ENCODE measurements around the gene SLC25A43. TPM values are rescaled to one million over a fixed set of nuclear protein-coding genes. Genes with fewer than 3 reads are reported as not detected.
"Not testable (repeated sequence)": the region's sequence is repeated elsewhere in the genome, so short reads cannot be mapped to it uniquely, and the experiment has no call there.

SLC25A43 gene
- total RNA-seq, 2 experiments from 2014 or later, result 2.9 to 3.2 TPM

GRCh38 chrX:119411959-119412358, 12.8 kb downstream of the SLC25A43 start:
- intact Hi-C loops (cut with micrococcal nuclease), result no loop called here
- Mint-ChIP-seq H3K27me3 (ENCODE audit: low read depth) (no peaks in the 10 kb centered on the region), H3K9me3 (no peaks in the 10 kb centered on the region), H3K36me3 (ENCODE audit: low read depth) (peaks cover 6% of the 10 kb centered on the region), H3K4me3 (no peak overlapping the region), H3K4me1 (ENCODE audit: low read depth) (no peaks in the 10 kb centered on the region), H3K27ac (no peak overlapping the region)
- DNase-seq, result no peak
- CTCF ChIA-PET, result no interaction called here

GRCh38 chrX:119417376-119417775, 18.2 kb downstream of the SLC25A43 start:
- Mint-ChIP-seq H3K4me3 (no peak overlapping the region), H3K4me1 (ENCODE audit: low read depth) (no peaks in the 10 kb centered on the region), H3K36me3 (ENCODE audit: low read depth) (no peaks in the 10 kb centered on the region), H3K27me3 (ENCODE audit: low read depth) (no peaks in the 10 kb centered on the region), H3K9me3 (no peaks in the 10 kb centered on the region), H3K27ac (no peak overlapping the region)
- DNase-seq, result no peak
- intact Hi-C loops (cut with micrococcal nuclease), result no loop called here
- CTCF ChIA-PET, result no interaction called here

- CTCF ChIA-PET, result no interaction called here
- H3K4me1 Mint-ChIP-seq (ENCODE audit: low read depth), result no peaks in the 10 kb centered on the region
Measured at GRCh38 chrX:119417842-119418241, 18.7 kb downstream of the SLC25A43 start.

DNA sequence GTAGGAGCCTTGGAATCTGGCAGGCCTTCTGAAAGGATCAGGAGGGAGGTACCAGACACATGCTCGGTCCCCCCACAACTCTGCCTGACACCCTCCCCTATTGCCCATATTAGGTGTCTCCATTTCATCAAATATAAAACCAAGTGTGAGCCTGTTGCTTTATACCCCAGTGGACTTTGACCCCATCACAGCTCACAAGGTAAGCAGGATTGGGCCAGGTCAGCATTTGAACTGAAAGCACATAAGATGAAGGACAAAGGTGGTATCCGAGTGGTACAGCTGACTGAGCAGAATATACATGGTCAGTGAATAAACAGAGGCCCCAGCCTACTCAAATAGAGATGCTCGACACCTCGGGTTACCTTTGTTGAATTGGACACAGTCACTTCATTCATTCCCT, 20.0 kb downstream of the SLC25A43 start:
- H3K4me1 Mint-ChIP-seq (ENCODE audit: low read depth), result no peaks in the 10 kb centered on the region
- no peaks in the 10 kb centered on the region for H3K36me3 Mint-ChIP-seq (ENCODE audit: low read depth)
- H3K27me3 Mint-ChIP-seq (ENCODE audit: low read depth), result no peaks in the 10 kb centered on the region
- no peak for DNase-seq
- H3K9me3 Mint-ChIP-seq, result no peaks in the 10 kb centered on the region
- no peak overlapping the region for H3K4me3 Mint-ChIP-seq
- no peak overlapping the region for H3K27ac Mint-ChIP-seq
- intact Hi-C loops (cut with micrococcal nuclease), result no loop called here
- CTCF ChIA-PET, result interaction anchor here (0.7 kb wide), 1 partner anchor 16 kb away, joined by 3 read pairs; no protein-coding TSS in a partner anchor

More at GRCh38 chrX:119417842-119418241, 18.7 kb downstream of the SLC25A43 start:
- Mint-ChIP-seq H3K9me3 (no peaks in the 10 kb centered on the region), H3K4me3 (no peak overlapping the region), H3K36me3 (ENCODE audit: low read depth) (no peaks in the 10 kb centered on the region), H3K27me3 (ENCODE audit: low read depth) (no peaks in the 10 kb centered on the region), H3K27ac (no peak overlapping the region)
- DNase-seq, result no peak
- intact Hi-C loops (cut with micrococcal nuclease), result no loop called here

DNA sequence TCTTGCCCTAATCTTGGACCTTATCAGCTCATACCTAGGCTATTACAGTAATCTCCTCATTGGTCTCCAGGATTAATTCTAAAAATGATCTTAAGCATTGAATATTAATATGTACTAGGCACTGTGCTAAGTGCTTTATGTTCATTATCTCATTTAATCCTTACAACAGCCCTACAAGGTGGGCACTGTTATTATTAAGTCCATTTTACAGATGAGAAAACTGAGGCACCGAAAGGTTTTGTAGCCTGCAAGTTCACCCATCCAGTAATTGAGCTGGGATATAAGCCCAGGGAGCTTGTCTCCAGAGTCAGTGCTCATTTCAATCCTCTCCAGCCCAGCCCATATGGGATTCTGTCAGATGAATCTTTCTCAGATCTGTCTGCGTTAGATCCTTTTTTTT, 20.8 kb downstream of the SLC25A43 start:
- H3K4me3 Mint-ChIP-seq, result no peak overlapping the region
- no peaks in the 10 kb centered on the region for H3K9me3 Mint-ChIP-seq
- H3K27ac Mint-ChIP-seq, result no peak overlapping the region
- DNase-seq, result no peak
- intact Hi-C loops (cut with micrococcal nuclease), result no loop called here
- H3K36me3 Mint-ChIP-seq (ENCODE audit: low read depth), result no peaks in the 10 kb centered on the region
- CTCF ChIA-PET, result interaction anchor here (0.7 kb wide), 1 partner anchor 15 kb away, joined by 3 read pairs; no protein-coding TSS in a partner anchor
- H3K27me3 Mint-ChIP-seq (ENCODE audit: low read depth), result no peaks in the 10 kb centered on the region
- no peaks in the 10 kb centered on the region for H3K4me1 Mint-ChIP-seq (ENCODE audit: low read depth)

GRCh38 chrX:119421016-119421705, 22.0 kb downstream of the SLC25A43 start:
- Mint-ChIP-seq H3K36me3 (ENCODE audit: low read depth) (no peaks in the 10 kb centered on the region), H3K27me3 (ENCODE audit: low read depth) (no peaks in the 10 kb centered on the region), H3K4me1 (ENCODE audit: low read depth) (no peaks in the 10 kb centered on the region), H3K9me3 (no peaks in the 10 kb centered on the region), H3K27ac (no peak overlapping the region), H3K4me3 (no peak overlapping the region)
- CTCF ChIA-PET, result interaction anchor here (1.5 kb wide), 1 partner anchor 10 kb away, joined by 3 read pairs; no protein-coding TSS in a partner anchor
- DNase-seq, result no peak
- intact Hi-C loops (cut with micrococcal nuclease), result no loop called here

DNA sequence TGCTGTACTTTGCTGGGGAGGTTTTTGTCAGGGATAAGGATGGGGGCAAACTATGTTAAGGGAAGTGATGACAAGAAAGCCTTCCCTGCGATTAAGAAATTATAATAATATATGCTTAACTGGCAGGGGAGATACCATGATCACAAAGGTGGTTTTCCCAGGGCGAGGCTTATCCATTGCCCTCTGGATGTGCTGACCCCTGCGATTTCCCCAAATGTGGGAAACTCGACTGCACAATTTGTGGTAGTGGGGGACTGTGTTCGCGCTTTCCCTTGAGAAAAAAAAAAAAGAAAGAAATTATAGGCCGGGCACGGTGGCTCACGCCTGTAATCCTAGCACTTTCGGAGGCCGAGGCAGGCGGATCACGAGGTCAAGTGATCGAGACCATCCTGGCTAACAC, 24.5 kb downstream of the SLC25A43 start:
- Mint-ChIP-seq H3K27ac (no peak overlapping the region), H3K27me3 (ENCODE audit: low read depth) (no peaks in the 10 kb centered on the region), H3K9me3 (no peaks in the 10 kb centered on the region), H3K4me3 (no peak overlapping the region), H3K36me3 (ENCODE audit: low read depth) (peaks cover 1% of the 10 kb centered on the region), H3K4me1 (ENCODE audit: low read depth) (peaks cover 10% of the 10 kb centered on the region)
- intact Hi-C loops (cut with micrococcal nuclease), result no loop called here
- DNase-seq, result no peak
- CTCF ChIA-PET, result no interaction called here

DNA sequence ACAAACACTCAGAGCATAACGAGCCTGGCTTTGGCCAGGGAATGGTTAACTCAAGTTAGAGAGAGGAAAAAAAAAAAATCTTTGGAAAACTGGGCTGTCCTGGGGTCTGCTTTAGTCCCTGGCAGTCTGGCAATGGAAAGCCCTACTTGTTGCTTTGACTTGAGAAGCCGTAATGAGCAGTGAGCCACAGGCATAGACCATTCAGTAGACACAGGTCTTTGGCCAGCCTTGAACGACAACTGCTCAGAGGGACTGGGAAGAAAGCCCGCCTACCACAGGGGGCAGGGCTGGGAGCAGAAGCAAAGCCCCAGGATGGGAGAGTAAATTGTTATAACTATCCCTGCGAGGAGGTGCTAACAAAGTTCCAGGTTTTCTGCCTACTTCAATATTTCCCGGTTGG, 25.9 kb downstream of the SLC25A43 start:
- no peak for DNase-seq
- Mint-ChIP-seq H3K4me1 (ENCODE audit: low read depth) (peaks cover 10% of the 10 kb centered on the region), H3K4me3 (no peak overlapping the region), H3K27ac (no peak overlapping the region), H3K9me3 (no peaks in the 10 kb centered on the region), H3K36me3 (ENCODE audit: low read depth) (peaks cover 1% of the 10 kb centered on the region), H3K27me3 (ENCODE audit: low read depth) (no peaks in the 10 kb centered on the region)
- CTCF ChIA-PET, result no interaction called here
- intact Hi-C loops (cut with micrococcal nuclease), result no loop called here

DNA sequence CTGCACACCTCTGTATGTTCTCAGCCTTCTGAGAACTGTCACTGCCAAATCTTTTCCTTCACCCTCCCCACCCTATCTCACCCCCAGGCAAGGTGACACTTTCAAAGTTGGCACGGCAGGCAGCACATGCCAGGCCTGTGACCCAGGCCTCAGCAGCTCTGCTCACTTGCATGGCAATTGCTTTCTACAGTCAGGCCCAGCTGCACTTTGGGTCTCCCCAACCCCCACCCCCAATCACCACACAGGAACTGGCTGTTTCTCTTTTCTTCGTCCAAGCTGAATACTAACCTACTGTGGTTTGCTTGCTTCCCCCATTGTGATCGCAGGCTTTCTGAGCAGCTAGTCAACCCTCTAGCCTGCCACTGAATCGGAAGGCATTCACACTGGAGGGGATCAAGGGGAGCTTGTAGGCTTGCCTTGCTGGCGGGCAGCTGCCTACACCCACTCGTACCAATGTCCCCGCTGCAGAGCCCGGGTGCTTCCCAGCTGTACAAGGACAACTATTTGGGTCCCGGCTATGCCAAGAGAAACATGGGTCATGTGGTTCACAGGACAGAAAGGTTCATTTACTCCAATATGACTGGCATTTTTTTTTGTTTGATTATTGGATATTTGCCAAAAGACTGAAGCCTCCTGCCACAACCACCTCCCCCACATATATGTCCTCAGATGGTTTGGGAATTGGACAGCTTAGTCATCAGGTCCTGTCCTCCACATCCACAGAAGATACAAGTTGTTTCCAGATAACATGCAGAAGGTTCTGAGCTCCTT, 28.1 kb downstream of the SLC25A43 start:
- DNase-seq, result peak; percentile 5
- Mint-ChIP-seq H3K4me3 (no peak overlapping the region), H3K27me3 (ENCODE audit: low read depth) (no peaks in the 10 kb centered on the region), H3K36me3 (ENCODE audit: low read depth) (peaks cover 1% of the 10 kb centered on the region), H3K27ac (no peak overlapping the region), H3K9me3 (no peaks in the 10 kb centered on the region), H3K4me1 (ENCODE audit: low read depth) (peaks cover 10% of the 10 kb centered on the region)
- CTCF ChIA-PET, result no interaction called here
- intact Hi-C loops (cut with micrococcal nuclease), result no loop called here

DNA sequence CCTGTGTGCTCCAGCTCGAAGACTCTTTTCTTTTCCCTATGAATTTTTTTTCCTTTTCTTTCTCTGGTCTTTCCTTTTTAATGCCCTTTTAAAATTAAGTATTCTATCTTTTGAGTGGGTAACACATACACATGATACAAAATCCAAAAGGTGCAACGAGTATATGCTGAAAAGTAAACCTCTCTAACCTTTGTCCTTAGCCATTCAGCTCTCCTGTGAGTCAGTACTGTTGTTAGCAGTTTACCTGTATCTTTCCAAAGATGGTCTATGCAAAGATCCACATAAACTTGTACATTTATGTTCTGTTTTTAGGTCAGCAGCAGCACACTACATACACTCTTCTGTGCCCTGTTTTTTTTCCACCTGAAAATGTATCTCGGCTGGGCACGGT, 28.7 kb downstream of the SLC25A43 start:
- Mint-ChIP-seq H3K9me3 (no peaks in the 10 kb centered on the region), H3K4me3 (no peak overlapping the region), H3K27me3 (ENCODE audit: low read depth) (no peaks in the 10 kb centered on the region), H3K27ac (no peak overlapping the region), H3K4me1 (ENCODE audit: low read depth) (peaks cover 10% of the 10 kb centered on the region), H3K36me3 (ENCODE audit: low read depth) (peaks cover 1% of the 10 kb centered on the region)
- DNase-seq, result no peak
- CTCF ChIA-PET, result interaction anchor here (0.7 kb wide), 1 partner anchor 65 kb away, joined by 5 read pairs; no protein-coding TSS in a partner anchor
- intact Hi-C loops (cut with micrococcal nuclease), result no loop called here

DNA sequence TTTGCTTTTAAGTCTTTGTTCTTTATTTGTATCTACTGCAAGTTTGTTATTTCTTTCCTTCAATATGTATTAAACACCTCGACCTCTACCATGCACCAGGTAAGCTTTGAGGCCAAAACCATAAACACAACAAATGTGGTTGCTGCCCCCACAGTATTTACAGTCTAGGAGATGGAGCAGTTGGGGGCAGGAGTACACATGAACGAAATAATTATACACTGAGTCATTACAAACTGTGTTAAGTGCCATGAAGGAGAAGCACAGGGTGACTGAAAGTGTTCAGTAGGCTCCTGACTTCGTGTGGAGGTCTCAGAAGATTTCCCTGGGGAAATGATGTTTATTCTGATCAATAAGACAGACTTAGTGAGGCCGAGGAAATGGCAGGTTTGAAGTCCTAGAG, 30.3 kb downstream of the SLC25A43 start:
- intact Hi-C loops (cut with micrococcal nuclease), result no loop called here
- Mint-ChIP-seq H3K36me3 (ENCODE audit: low read depth) (peaks cover 1% of the 10 kb centered on the region), H3K27ac (no peak overlapping the region), H3K9me3 (no peaks in the 10 kb centered on the region), H3K4me3 (no peak overlapping the region), H3K4me1 (ENCODE audit: low read depth) (peaks cover 10% of the 10 kb centered on the region), H3K27me3 (ENCODE audit: low read depth) (no peaks in the 10 kb centered on the region)
- CTCF ChIA-PET, result no interaction called here
- DNase-seq, result no peak

DNA sequence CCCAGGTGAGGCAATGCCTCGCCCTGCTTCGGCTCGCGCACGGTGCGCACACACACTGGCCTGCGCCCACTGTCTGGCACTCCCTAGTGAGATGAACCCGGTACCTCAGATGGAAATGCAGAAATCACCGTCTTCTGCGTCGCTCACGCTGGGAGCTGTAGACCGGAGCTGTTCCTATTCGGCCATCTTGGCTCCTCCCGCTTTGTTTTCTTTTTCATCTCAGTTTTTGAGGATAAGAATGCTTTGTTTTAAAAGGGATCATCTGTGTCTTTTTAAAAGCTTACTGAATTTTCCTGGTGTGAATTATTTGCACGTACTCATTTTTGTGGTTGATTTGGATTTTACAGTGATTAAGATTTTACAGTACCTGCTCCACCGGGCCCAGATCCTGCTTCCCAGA, 42.2 kb downstream of the SLC25A43 start:
- intact Hi-C loops (cut with micrococcal nuclease); H3K9me3 Mint-ChIP-seq; H3K4me3 Mint-ChIP-seq; H3K27ac Mint-ChIP-seq; H3K4me1 Mint-ChIP-seq (ENCODE audit: low read depth); H3K27me3 Mint-ChIP-seq (ENCODE audit: low read depth); CTCF ChIA-PET; H3K36me3 Mint-ChIP-seq (ENCODE audit: low read depth); DNase-seq: not testable (repeated sequence)

DNA sequence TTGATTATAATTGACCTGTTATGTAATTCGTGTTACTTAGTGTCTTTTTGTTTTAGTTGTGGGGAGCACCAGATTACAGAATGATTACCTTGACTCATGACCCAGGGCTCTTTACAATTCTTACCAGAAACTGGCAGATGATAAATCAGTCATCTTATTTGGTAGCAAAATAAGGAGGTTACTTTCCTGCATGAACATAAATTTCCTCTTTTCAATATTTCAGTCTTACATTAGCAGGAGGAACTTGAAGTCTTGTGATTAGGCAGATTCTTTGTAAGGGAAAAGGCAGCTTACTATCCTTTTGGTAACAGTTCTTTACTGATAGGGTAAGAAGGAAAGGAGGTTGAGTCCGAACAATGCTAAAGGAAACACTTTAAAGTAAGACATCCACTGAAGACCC, 43.1 kb downstream of the SLC25A43 start:
- no peaks in the 10 kb centered on the region for H3K27me3 Mint-ChIP-seq (ENCODE audit: low read depth)
- H3K27ac Mint-ChIP-seq, result no peak overlapping the region
- H3K9me3 Mint-ChIP-seq, result no peaks in the 10 kb centered on the region
- no peak for DNase-seq
- intact Hi-C loops (cut with micrococcal nuclease), result no loop called here
- no peaks in the 10 kb centered on the region for H3K36me3 Mint-ChIP-seq (ENCODE audit: low read depth)
- no peak overlapping the region for H3K4me3 Mint-ChIP-seq
- CTCF ChIA-PET, result no interaction called here
- H3K4me1 Mint-ChIP-seq (ENCODE audit: low read depth), result no peaks in the 10 kb centered on the region

Data from activated naive CD4-positive, alpha-beta T cell treated with anti-CD3 and anti-CD28 coated beads for 36 hours (primary cell).